ENCODE results near the gene MEIS1.

Gene MEIS1

DNA sequence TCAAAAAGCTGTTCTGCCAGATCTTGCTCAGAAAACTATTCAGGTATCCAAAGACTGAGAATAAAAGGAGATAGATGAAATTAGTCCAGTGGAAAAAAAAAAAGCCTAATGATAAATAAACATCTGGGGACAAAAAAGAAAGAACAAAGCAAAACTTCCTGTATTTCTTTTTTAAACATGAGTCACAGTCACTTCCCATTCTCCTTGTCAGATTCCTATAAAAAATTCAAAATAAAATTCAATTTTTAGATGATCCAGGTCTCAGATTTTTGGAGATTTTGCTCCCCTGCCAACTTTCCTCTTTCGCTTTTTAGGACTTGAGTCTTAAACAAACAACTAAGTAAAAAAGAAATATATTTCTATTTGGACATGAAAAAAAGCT lies 127.4 kb downstream of the MEIS1 start:
- peaks cover 30% of the 10 kb centered on the region for H3K4me1 ChIP-seq (ENCODE audit: control insufficient read depth, insufficient read depth, low read length)
- no peak overlapping the region for H3K4me3 ChIP-seq (ENCODE audit: low read depth, low read length)
- TF ChIP-seq ZNF596 (tag by site-specific recombination; IDR thresholded peaks at IDR 0.05): no peak
- TF ChIP-seq REPIN1 (tag by site-specific recombination; IDR thresholded peaks at IDR 0.05; ENCODE audit: low read depth): no peak
- TF ChIP-seq ZNF623 (tag by site-specific recombination; IDR thresholded peaks at IDR 0.05): no peak
- TF ChIP-seq ZNF37A (tag by site-specific recombination; IDR thresholded peaks at IDR 0.05): no peak
- no peak for TF ChIP-seq TRIM28 (IDR thresholded peaks at IDR 0.05; ENCODE audit: borderline replicate concordance, low read length)
- TF ChIP-seq ZNF146 (tag by site-specific recombination; IDR thresholded peaks at IDR 0.05): no peak
- TF ChIP-seq ZSCAN23 (tag by site-specific recombination; IDR thresholded peaks at IDR 0.05): no peak
- TF ChIP-seq SP3 (tag by site-specific recombination; IDR thresholded peaks at IDR 0.05): no peak
- no peak for TF ChIP-seq ZNF221 (tag by site-specific recombination; IDR thresholded peaks at IDR 0.05; ENCODE audit: borderline replicate concordance)
- no peak for TF ChIP-seq ZNF248 (tag by site-specific recombination; IDR thresholded peaks at IDR 0.05)
- no peak for TF ChIP-seq ZNF140 (tag by site-specific recombination; IDR thresholded peaks at IDR 0.05)
- TF ChIP-seq, protein P1, sequence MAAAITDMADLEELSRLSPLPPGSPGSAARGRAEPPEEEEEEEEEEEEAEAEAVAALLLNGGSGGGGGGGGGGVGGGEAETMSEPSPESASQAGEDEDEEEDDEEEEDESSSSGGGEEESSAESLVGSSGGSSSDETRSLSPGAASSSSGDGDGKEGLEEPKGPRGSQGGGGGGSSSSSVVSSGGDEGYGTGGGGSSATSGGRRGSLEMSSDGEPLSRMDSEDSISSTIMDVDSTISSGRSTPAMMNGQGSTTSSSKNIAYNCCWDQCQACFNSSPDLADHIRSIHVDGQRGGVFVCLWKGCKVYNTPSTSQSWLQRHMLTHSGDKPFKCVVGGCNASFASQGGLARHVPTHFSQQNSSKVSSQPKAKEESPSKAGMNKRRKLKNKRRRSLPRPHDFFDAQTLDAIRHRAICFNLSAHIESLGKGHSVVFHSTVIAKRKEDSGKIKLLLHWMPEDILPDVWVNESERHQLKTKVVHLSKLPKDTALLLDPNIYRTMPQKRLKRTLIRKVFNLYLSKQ (tag by site-specific recombination; IDR thresholded peaks at IDR 0.05; ENCODE audit: borderline replicate concordance): no peak
- TF ChIP-seq ZNF10 (tag by site-specific recombination; IDR thresholded peaks at IDR 0.05): no peak
- no peak for TF ChIP-seq ZNF391 (tag by site-specific recombination; IDR thresholded peaks at IDR 0.05; ENCODE audit: borderline replicate concordance, low read depth)
- TF ChIP-seq SALL2 (tag by site-specific recombination; IDR thresholded peaks at IDR 0.05; ENCODE audit: borderline replicate concordance): no peak
- no peak for TF ChIP-seq ZBTB20 (tag by site-specific recombination; IDR thresholded peaks at IDR 0.05)
- TF ChIP-seq GLIS2 (tag by site-specific recombination; IDR thresholded peaks at IDR 0.05): no peak
- TF ChIP-seq ZNF561 (tag by site-specific recombination; IDR thresholded peaks at IDR 0.05; ENCODE audit: borderline replicate concordance): no peak
- TF ChIP-seq ZNF530 (tag by site-specific recombination; IDR thresholded peaks at IDR 0.05; ENCODE audit: low read depth): no peak
- TF ChIP-seq RBAK (tag by site-specific recombination; IDR thresholded peaks at IDR 0.05): no peak
- ChIA-PET CTCF (no interaction called here), POLR2A (no interaction called here)
- no peaks in the 10 kb centered on the region for H3K9me3 ChIP-seq (ENCODE audit: control insufficient read depth, insufficient read depth, low read depth, low read length)
- H3K27ac ChIP-seq (ENCODE audit: extremely low read depth, low read depth, low read length): no peak overlapping the region
- no peaks in the 10 kb centered on the region for H3K36me3 ChIP-seq (ENCODE audit: control insufficient read depth in 2 of 2, insufficient read depth in 1 of 2, low read length in 2 of 2)

DNA sequence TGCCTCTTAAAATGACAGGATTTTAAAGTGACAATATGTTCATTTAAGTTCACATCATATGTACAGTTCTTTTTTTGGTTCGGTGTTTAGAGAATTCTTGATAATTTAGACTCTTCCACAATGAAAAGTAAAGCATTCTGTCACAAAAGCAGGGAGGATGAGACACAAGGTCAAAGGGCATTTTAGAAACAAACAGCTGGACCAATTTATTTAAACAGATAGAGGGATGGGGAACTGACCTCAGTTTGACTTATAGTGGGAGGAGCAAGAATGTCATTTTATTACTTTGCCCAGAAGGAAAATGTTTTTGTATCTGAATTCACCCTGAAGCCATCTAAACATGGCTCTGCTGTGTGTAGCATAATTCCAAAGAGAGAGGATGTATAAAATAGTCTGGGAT lies 128.5 kb downstream of the MEIS1 start:
- Histone ChIP-seq H3K27ac (ENCODE audit: extremely low read depth, low read depth, low read length) (no peak overlapping the region), H3K4me1 (ENCODE audit: control insufficient read depth, insufficient read depth, low read length) (peaks cover 30% of the 10 kb centered on the region)
- TF ChIP-seq ZNF677 (tag by site-specific recombination; IDR thresholded peaks at IDR 0.05) (no peak), ZNF112 (tag by site-specific recombination; IDR thresholded peaks at IDR 0.05) (no peak), KLF10 (tag by site-specific recombination; IDR thresholded peaks at IDR 0.05) (no peak), ZNF174 (tag by site-specific recombination; IDR thresholded peaks at IDR 0.05) (no peak), ZNF707 (tag by site-specific recombination; IDR thresholded peaks at IDR 0.05) (no peak), ZNF214 (tag by site-specific recombination; IDR thresholded peaks at IDR 0.05; ENCODE audit: borderline replicate concordance) (no peak), ZNF248 (tag by site-specific recombination; IDR thresholded peaks at IDR 0.05) (no peak), GLI2 (tag by site-specific recombination; IDR thresholded peaks at IDR 0.05; ENCODE audit: borderline replicate concordance, low read depth) (no peak), ZNF133 (tag by site-specific recombination; IDR thresholded peaks at IDR 0.05) (no peak), ZNF266 (tag by site-specific recombination; IDR thresholded peaks at IDR 0.05; ENCODE audit: low read depth) (no peak), SP7 (tag by site-specific recombination; IDR thresholded peaks at IDR 0.05) (no peak), HOXA7 (CRISPR knock-in tag; IDR thresholded peaks at IDR 0.05; ENCODE audit: borderline replicate concordance) (no peak)
- TF ChIP-seq, protein P2, sequence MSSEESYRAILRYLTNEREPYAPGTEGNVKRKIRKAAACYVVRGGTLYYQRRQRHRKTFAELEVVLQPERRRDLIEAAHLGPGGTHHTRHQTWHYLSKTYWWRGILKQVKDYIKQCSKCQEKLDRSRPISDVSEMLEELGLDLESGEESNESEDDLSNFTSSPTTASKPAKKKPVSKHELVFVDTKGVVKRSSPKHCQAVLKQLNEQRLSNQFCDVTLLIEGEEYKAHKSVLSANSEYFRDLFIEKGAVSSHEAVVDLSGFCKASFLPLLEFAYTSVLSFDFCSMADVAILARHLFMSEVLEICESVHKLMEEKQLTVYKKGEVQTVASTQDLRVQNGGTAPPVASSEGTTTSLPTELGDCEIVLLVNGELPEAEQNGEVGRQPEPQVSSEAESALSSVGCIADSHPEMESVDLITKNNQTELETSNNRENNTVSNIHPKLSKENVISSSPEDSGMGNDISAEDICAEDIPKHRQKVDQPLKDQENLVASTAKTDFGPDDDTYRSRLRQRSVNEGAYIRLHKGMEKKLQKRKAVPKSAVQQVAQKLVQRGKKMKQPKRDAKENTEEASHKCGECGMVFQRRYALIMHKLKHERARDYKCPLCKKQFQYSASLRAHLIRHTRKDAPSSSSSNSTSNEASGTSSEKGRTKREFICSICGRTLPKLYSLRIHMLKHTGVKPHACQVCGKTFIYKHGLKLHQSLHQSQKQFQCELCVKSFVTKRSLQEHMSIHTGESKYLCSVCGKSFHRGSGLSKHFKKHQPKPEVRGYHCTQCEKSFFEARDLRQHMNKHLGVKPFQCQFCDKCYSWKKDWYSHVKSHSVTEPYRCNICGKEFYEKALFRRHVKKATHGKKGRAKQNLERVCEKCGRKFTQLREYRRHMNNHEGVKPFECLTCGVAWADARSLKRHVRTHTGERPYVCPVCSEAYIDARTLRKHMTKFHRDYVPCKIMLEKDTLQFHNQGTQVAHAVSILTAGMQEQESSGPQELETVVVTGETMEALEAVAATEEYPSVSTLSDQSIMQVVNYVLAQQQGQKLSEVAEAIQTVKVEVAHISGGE (tag by site-specific recombination; conservative IDR thresholded peaks at IDR 0.05; ENCODE audit: low read depth): no peak

More for the DNA sequence above, 128.5 kb downstream of the MEIS1 start:
- Histone ChIP-seq H3K36me3 (ENCODE audit: control insufficient read depth in 2 of 2, insufficient read depth in 1 of 2, low read length in 2 of 2) (no peaks in the 10 kb centered on the region), H3K9me3 (ENCODE audit: control insufficient read depth, insufficient read depth, low read depth, low read length) (no peaks in the 10 kb centered on the region), H3K4me3 (ENCODE audit: low read depth, low read length) (no peak overlapping the region)
- ChIA-PET POLR2A (no interaction called here), CTCF (no interaction called here)

Data from HEK293 (cell line).